Measurements from ENCODE around the gene PKNOX2. TPM values are rescaled to one million over a fixed set of nuclear protein-coding genes. Genes with fewer than 3 reads are reported as not detected.

Gene PKNOX2
- total RNA-seq, 1 experiment from 2014 or later: not detected

GRCh38 chr11:125285844-125286243 is 121.3 kb downstream of the PKNOX2 start:
- H3K36me3 Mint-ChIP-seq (ENCODE audit: insufficient read depth, unreplicated experiment): no peaks in the 10 kb centered on the region
- peaks cover 17% of the 10 kb centered on the region for H3K27me3 Mint-ChIP-seq (ENCODE audit: insufficient read depth, unreplicated experiment)
- peaks cover 2% of the 10 kb centered on the region; the same call in 1 of the 2 replicates for H3K27me3 ChIP-seq (replicated peaks; ENCODE audit: control insufficient read depth, insufficient read depth, low read length)
- ChIA-PET POLR2A (no interaction called here), CTCF (no interaction called here)
- no peak for TF ChIP-seq CTCF (IDR thresholded peaks at IDR 0.05; ENCODE audit: insufficient read depth in 1 of 2, low read depth in 1 of 2, low read length in 1 of 2, severe bottlenecking in 1 of 2, unreplicated experiment in 1 of 2)
- H3K36me3 ChIP-seq (ENCODE audit: control insufficient read depth, insufficient read depth, low read length): no peaks in the 10 kb centered on the region
- H3K4me1 Mint-ChIP-seq (ENCODE audit: low read depth, unreplicated experiment): no peaks in the 10 kb centered on the region
- no TSS peak for BruUV-seq (replicated peaks)
- H3K4me3 Mint-ChIP-seq (ENCODE audit: unreplicated experiment): no peak overlapping the region
- intact Hi-C loops (cut with micrococcal nuclease; ENCODE audit: unreplicated experiment): no loop called here
- no peaks in the 10 kb centered on the region for H3K9me3 Mint-ChIP-seq (ENCODE audit: unreplicated experiment)
- no peaks in the 10 kb centered on the region for H3K9me3 ChIP-seq
- DNase-seq: no peak
- H3K4me1 ChIP-seq: no peaks in the 10 kb centered on the region
- H3K4me3 ChIP-seq (ENCODE audit: low read depth, low read length): no peak overlapping the region
- H3K27ac Mint-ChIP-seq (ENCODE audit: unreplicated experiment): no peak overlapping the region

GRCh38 chr11:125286486-125286885 is 121.9 kb downstream of the PKNOX2 start:
- no peak overlapping the region for H3K27ac Mint-ChIP-seq (ENCODE audit: unreplicated experiment)
- BruUV-seq (replicated peaks): no TSS peak
- TF ChIP-seq CTCF (IDR thresholded peaks at IDR 0.05; ENCODE audit: insufficient read depth in 1 of 2, low read depth in 1 of 2, low read length in 1 of 2, severe bottlenecking in 1 of 2, unreplicated experiment in 1 of 2): no peak
- H3K27me3 ChIP-seq (replicated peaks; ENCODE audit: control insufficient read depth, insufficient read depth, low read length): peaks cover 2% of the 10 kb centered on the region; the same call in 1 of the 2 replicates
- ChIA-PET POLR2A (no interaction called here), CTCF (no interaction called here)
- no peaks in the 10 kb centered on the region for H3K9me3 ChIP-seq
- H3K4me3 ChIP-seq (ENCODE audit: low read depth, low read length): no peak overlapping the region
- H3K36me3 Mint-ChIP-seq (ENCODE audit: insufficient read depth, unreplicated experiment): no peaks in the 10 kb centered on the region
- intact Hi-C loops (cut with micrococcal nuclease; ENCODE audit: unreplicated experiment): no loop called here
- no peaks in the 10 kb centered on the region for H3K4me1 Mint-ChIP-seq (ENCODE audit: low read depth, unreplicated experiment)
- H3K4me1 ChIP-seq: no peaks in the 10 kb centered on the region
- peaks cover 16% of the 10 kb centered on the region for H3K27me3 Mint-ChIP-seq (ENCODE audit: insufficient read depth, unreplicated experiment)
- H3K4me3 Mint-ChIP-seq (ENCODE audit: unreplicated experiment): no peak overlapping the region
- no peaks in the 10 kb centered on the region for H3K36me3 ChIP-seq (ENCODE audit: control insufficient read depth, insufficient read depth, low read length)
- DNase-seq: no peak
- H3K9me3 Mint-ChIP-seq (ENCODE audit: unreplicated experiment): no peaks in the 10 kb centered on the region

- POLR2A ChIA-PET: no interaction called here
- H3K4me3 ChIP-seq (ENCODE audit: low read depth, low read length): no peak overlapping the region
- H3K4me3 Mint-ChIP-seq (ENCODE audit: unreplicated experiment): no peak overlapping the region
- H3K4me1 ChIP-seq: no peaks in the 10 kb centered on the region
- H3K27ac Mint-ChIP-seq (ENCODE audit: unreplicated experiment): no peak overlapping the region
- H3K36me3 Mint-ChIP-seq (ENCODE audit: insufficient read depth, unreplicated experiment): no peaks in the 10 kb centered on the region
- no peaks in the 10 kb centered on the region for H3K36me3 ChIP-seq (ENCODE audit: control insufficient read depth, insufficient read depth, low read length)
- no peaks in the 10 kb centered on the region for H3K9me3 Mint-ChIP-seq (ENCODE audit: unreplicated experiment)
- intact Hi-C loops (cut with micrococcal nuclease; ENCODE audit: unreplicated experiment): no loop called here
- H3K9me3 ChIP-seq: no peaks in the 10 kb centered on the region
- no peak for DNase-seq
- H3K27me3 ChIP-seq (replicated peaks; ENCODE audit: control insufficient read depth, insufficient read depth, low read length): peaks cover 5% of the 10 kb centered on the region
- H3K4me1 Mint-ChIP-seq (ENCODE audit: low read depth, unreplicated experiment): no peaks in the 10 kb centered on the region
- CTCF ChIA-PET: no interaction called here
- TF ChIP-seq CTCF (IDR thresholded peaks at IDR 0.05; ENCODE audit: insufficient read depth in 1 of 2, low read depth in 1 of 2, low read length in 1 of 2, severe bottlenecking in 1 of 2, unreplicated experiment in 1 of 2): no peak
- no TSS peak for BruUV-seq (replicated peaks)
- H3K27me3 Mint-ChIP-seq (ENCODE audit: insufficient read depth, unreplicated experiment): peaks cover 20% of the 10 kb centered on the region
Observed at GRCh38 chr11:125287491-125288210, 123.1 kb downstream of the PKNOX2 start.

Measured in Caco-2 (cell line).